HFFc6 (cell line): ENCODE measurements around the gene POMT1. TPM values are rescaled to one million over a fixed set of nuclear protein-coding genes. Genes with fewer than 3 reads are reported as not detected.

Source experiments
- DNase-seq: peaks from one replicate; pipeline ENCODE4 v3.0.0-alpha.2; 2018
- H3K27ac Mint-ChIP-seq: 2 replicates; pipeline ENCODE4 v1.8.0; 2020; ENCODE audit warnings: mild to moderate bottlenecking, mixed read lengths
- H3K27me3 Mint-ChIP-seq: 2 replicates; pipeline ENCODE4 v1.8.0; 2021; ENCODE audit warnings: mild to moderate bottlenecking, moderate library complexity, mixed read lengths; ENCODE audit not compliant: insufficient read depth
- H3K36me3 Mint-ChIP-seq: 2 replicates; pipeline ENCODE4 v1.8.0; 2021; ENCODE audit warnings: low read depth, mixed read lengths
- H3K4me1 Mint-ChIP-seq: 2 replicates; pipeline ENCODE4 v1.8.0; 2020; ENCODE audit warnings: low read depth, mixed read lengths
- H3K4me3 Mint-ChIP-seq: 2 replicates; pipeline ENCODE4 v1.8.0; 2020; ENCODE audit warnings: mild to moderate bottlenecking, moderate library complexity, mixed read lengths
- H3K9me3 Mint-ChIP-seq: 2 replicates; pipeline ENCODE4 v1.8.0; 2020; ENCODE audit warnings: mild to moderate bottlenecking, mixed read lengths
- total RNA-seq, 6 experiments: library from RNA; stranded (reverse); fragmentation: NEBNext Ultra II Directional; extraction: Animal tissue kit (Norgen Biotek cat#: 25700); gene quantifications; 2 replicates in 1 of 6; 3 replicates in 5 of 6; pipeline ENCODE4 v1.2.3, GENCODE V29; 2021
- TF ChIP-seq, protein P1 (sequence below): fragments of 200-600 bp; sonication (generic); IDR thresholded peaks from 2 replicates; pipeline ENCODE4 v1.5.0; 2021; ENCODE audit warnings: antibody characterized with exemption, mild to moderate bottlenecking

POMT1 gene
- total RNA-seq, 6 experiments from 2014 or later, result 39.0 to 45.7 (median 40.2) TPM

- H3K36me3 Mint-ChIP-seq, result peaks cover 19% of the 10 kb centered on the region
- peak overlapping the region; percentile 67; the same call in 1 of the 2 replicates for H3K27ac Mint-ChIP-seq
- TF ChIP-seq, protein P1, sequence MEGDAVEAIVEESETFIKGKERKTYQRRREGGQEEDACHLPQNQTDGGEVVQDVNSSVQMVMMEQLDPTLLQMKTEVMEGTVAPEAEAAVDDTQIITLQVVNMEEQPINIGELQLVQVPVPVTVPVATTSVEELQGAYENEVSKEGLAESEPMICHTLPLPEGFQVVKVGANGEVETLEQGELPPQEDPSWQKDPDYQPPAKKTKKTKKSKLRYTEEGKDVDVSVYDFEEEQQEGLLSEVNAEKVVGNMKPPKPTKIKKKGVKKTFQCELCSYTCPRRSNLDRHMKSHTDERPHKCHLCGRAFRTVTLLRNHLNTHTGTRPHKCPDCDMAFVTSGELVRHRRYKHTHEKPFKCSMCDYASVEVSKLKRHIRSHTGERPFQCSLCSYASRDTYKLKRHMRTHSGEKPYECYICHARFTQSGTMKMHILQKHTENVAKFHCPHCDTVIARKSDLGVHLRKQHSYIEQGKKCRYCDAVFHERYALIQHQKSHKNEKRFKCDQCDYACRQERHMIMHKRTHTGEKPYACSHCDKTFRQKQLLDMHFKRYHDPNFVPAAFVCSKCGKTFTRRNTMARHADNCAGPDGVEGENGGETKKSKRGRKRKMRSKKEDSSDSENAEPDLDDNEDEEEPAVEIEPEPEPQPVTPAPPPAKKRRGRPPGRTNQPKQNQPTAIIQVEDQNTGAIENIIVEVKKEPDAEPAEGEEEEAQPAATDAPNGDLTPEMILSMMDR, result no peak
- H3K27me3 Mint-ChIP-seq, result peaks cover 26% of the 10 kb centered on the region
- peaks cover 10% of the 10 kb centered on the region; the same call in 1 of the 2 replicates for H3K9me3 Mint-ChIP-seq
- H3K4me1 Mint-ChIP-seq, result peaks cover 32% of the 10 kb centered on the region
- DNase-seq, result no peak
- no peak overlapping the region for H3K4me3 Mint-ChIP-seq
Observed at GRCh38 chr9:131500377-131500776, 2.3 kb upstream of the POMT1 start.

GRCh38 chr9:131500939-131501541 lies 1.7 kb upstream of the POMT1 start:
- DNase-seq, result peak; percentile 81
- TF ChIP-seq, protein P1, result no peak
- H3K36me3 Mint-ChIP-seq, result peaks cover 20% of the 10 kb centered on the region
- peak overlapping the region; percentile 67 for H3K27ac Mint-ChIP-seq
- H3K4me3 Mint-ChIP-seq, result peak overlapping the region; percentile 80
- H3K9me3 Mint-ChIP-seq, result peaks cover 10% of the 10 kb centered on the region; the same call in 1 of the 2 replicates
- H3K4me1 Mint-ChIP-seq, result peaks cover 32% of the 10 kb centered on the region
- H3K27me3 Mint-ChIP-seq, result peaks cover 26% of the 10 kb centered on the region

GRCh38 chr9:131503626-131504465 lies 1.1 kb downstream of the POMT1 start:
- Mint-ChIP-seq H3K4me1 (peaks cover 32% of the 10 kb centered on the region), H3K36me3 (peaks cover 27% of the 10 kb centered on the region), H3K27me3 (peaks cover 26% of the 10 kb centered on the region), H3K4me3 (peak overlapping the region; percentile 98), H3K9me3 (peaks cover 10% of the 10 kb centered on the region; the same call in 1 of the 2 replicates), H3K27ac (peak overlapping the region; percentile 75)
- DNase-seq, result peak; percentile 51
- TF ChIP-seq, protein P1, result peak; percentile 46

DNA sequence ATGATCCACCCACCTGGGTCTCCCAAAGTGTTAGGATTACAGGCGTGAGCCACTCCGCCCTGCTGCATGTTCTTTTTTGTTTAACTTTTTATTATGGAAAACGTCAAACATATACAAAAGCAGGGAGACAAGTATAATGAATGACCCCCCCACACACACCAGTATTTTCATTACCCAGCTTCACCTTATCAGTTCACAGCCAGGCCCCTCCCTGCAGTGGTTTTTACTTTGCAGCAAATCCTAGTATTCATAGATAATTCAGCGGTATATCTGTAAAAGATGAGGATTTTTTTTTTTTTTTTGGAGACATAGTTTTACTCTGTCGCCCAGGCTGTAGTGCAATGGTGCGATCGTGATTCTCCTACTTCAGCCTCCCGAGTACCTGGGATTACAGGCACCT lies 2.3 kb downstream of the POMT1 start:
- Mint-ChIP-seq H3K27ac (no peak overlapping the region), H3K36me3 (peaks cover 24% of the 10 kb centered on the region), H3K4me1 (peaks cover 32% of the 10 kb centered on the region), H3K27me3 (peaks cover 20% of the 10 kb centered on the region), H3K4me3 (no peak overlapping the region), H3K9me3 (peaks cover 10% of the 10 kb centered on the region; the same call in 1 of the 2 replicates)
- TF ChIP-seq, protein P1, result no peak
- DNase-seq, result no peak

DNA sequence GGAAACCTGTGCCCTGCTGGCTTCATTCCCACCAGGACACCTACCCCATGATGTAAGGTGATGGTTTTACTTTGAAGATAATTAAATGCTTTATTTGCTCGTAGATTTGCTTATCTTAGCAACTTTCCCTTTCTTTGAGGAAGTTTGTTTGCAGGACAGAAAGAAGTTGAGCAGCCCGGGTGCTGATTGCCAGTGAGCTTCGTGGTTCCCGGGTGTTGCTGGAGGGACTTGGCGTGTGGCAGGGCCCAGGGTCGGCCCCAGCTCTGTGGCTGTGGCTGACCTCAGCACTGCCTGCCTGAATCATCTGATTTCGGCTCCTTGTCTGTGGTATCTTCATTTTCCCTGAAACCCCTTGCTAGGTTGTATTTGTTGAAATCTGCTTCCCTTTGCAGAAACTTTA lies 8.7 kb downstream of the POMT1 start:
- H3K36me3 Mint-ChIP-seq, result peaks cover 26% of the 10 kb centered on the region
- H3K9me3 Mint-ChIP-seq, result no peaks in the 10 kb centered on the region
- peaks cover 3% of the 10 kb centered on the region for H3K27me3 Mint-ChIP-seq
- no peak overlapping the region for H3K4me3 Mint-ChIP-seq
- H3K27ac Mint-ChIP-seq, result no peak overlapping the region
- H3K4me1 Mint-ChIP-seq, result no peaks in the 10 kb centered on the region
- DNase-seq, result no peak
- TF ChIP-seq, protein P1, result no peak
